Activated T-helper 1 cell treated with anti-CD3 and anti-CD28 coated beads, Interleukin-12 subunit alpha, Interleukin-12 subunit beta, Interleukin-2, Interleukin-4 antibody, amounts not matched to agents 30 ng/mL and 10 ng/mL and 1 ng/mL, durations not matched to agents 14 hours and 24 hours and 36 hours (primary cell): ENCODE measurements around the gene CENPK. TPM values are rescaled to one million over a fixed set of nuclear protein-coding genes. Genes with fewer than 3 reads are reported as not detected.
"Not testable (repeated sequence)": the region's sequence is repeated elsewhere in the genome, so short reads cannot be mapped to it uniquely, and the experiment has no call there.

Experiments
- DNase-seq: peaks from one replicate; pipeline ENCODE4 v3.0.0; 2021; ENCODE audit warnings: low spot score
- H3K27ac Mint-ChIP-seq: one replicate; pipeline ENCODE4 v1.8.0; 2021; ENCODE audit warnings: mild to moderate bottlenecking, mixed read lengths
- H3K27me3 Mint-ChIP-seq: one replicate; pipeline ENCODE4 v1.8.0; 2022; ENCODE audit warnings: mild to moderate bottlenecking, moderate library complexity, mixed read lengths; ENCODE audit not compliant: insufficient read depth
- H3K36me3 Mint-ChIP-seq: one replicate; pipeline ENCODE4 v1.8.0; 2021; ENCODE audit warnings: low read depth, mixed read lengths
- H3K4me1 Mint-ChIP-seq: one replicate; pipeline ENCODE4 v1.8.0; 2021; ENCODE audit warnings: low read depth, mixed read lengths
- H3K4me3 Mint-ChIP-seq: one replicate; pipeline ENCODE4 v1.8.0; 2021; ENCODE audit warnings: mild to moderate bottlenecking, moderate library complexity, mixed read lengths
- H3K9me3 Mint-ChIP-seq: one replicate; pipeline ENCODE4 v1.8.0; 2021; ENCODE audit warnings: mixed read lengths
- intact Hi-C: fragments of 100-400 bp; cut with micrococcal nuclease; formaldehyde crosslinking; loops from one replicate; pipeline ENCODE4 v1.15.1; 2024
- total RNA-seq: library from RNA; stranded (reverse); gene quantifications from 2 replicates; pipeline ENCODE4 v1.2.3, GENCODE V29; 2022

CENPK gene
- total RNA-seq, 1 donor from 2014 or later: 81.0 TPM

GRCh38 chr5:65553941-65554340 is 9.0 kb downstream of the CENPK start:
- H3K27ac Mint-ChIP-seq: no peak overlapping the region
- no peaks in the 10 kb centered on the region for H3K9me3 Mint-ChIP-seq
- intact Hi-C loops: no loop called here
- no peak for DNase-seq
- H3K4me3 Mint-ChIP-seq: no peak overlapping the region
- H3K4me1 Mint-ChIP-seq: peaks cover 42% of the 10 kb centered on the region
- no peaks in the 10 kb centered on the region for H3K27me3 Mint-ChIP-seq
- H3K36me3 Mint-ChIP-seq: peaks cover 55% of the 10 kb centered on the region

- Mint-ChIP-seq H3K27me3 (no peaks in the 10 kb centered on the region), H3K4me1 (peaks cover 12% of the 10 kb centered on the region), H3K27ac (no peak overlapping the region), H3K9me3 (no peaks in the 10 kb centered on the region), H3K36me3 (peaks cover 49% of the 10 kb centered on the region), H3K4me3 (no peak overlapping the region)
- DNase-seq: no peak
- intact Hi-C loops: no loop called here
Observed at GRCh38 chr5:65548281-65548680, 14.7 kb downstream of the CENPK start.

GRCh38 chr5:65546141-65546540 is 16.8 kb downstream of the CENPK start:
- no peaks in the 10 kb centered on the region for H3K27me3 Mint-ChIP-seq
- H3K4me1 Mint-ChIP-seq: peaks cover 11% of the 10 kb centered on the region
- DNase-seq: no peak
- no peak overlapping the region for H3K4me3 Mint-ChIP-seq
- intact Hi-C loops: no loop called here
- H3K27ac Mint-ChIP-seq: no peak overlapping the region
- H3K36me3 Mint-ChIP-seq: peaks cover 60% of the 10 kb centered on the region
- H3K9me3 Mint-ChIP-seq: no peaks in the 10 kb centered on the region

- peaks cover 54% of the 10 kb centered on the region for H3K36me3 Mint-ChIP-seq
- H3K9me3 Mint-ChIP-seq: no peaks in the 10 kb centered on the region
- intact Hi-C loops: no loop called here
- H3K4me1 Mint-ChIP-seq: peaks cover 11% of the 10 kb centered on the region
- no peak overlapping the region for H3K27ac Mint-ChIP-seq
- no peak overlapping the region for H3K4me3 Mint-ChIP-seq
- no peak for DNase-seq
- H3K27me3 Mint-ChIP-seq: no peaks in the 10 kb centered on the region
Observed at GRCh38 chr5:65544473-65544872, 18.5 kb downstream of the CENPK start.

GRCh38 chr5:65539827-65540226 is 23.1 kb downstream of the CENPK start:
- H3K4me1 Mint-ChIP-seq: peaks cover 11% of the 10 kb centered on the region
- no peak overlapping the region for H3K27ac Mint-ChIP-seq
- no peaks in the 10 kb centered on the region for H3K27me3 Mint-ChIP-seq
- peaks cover 48% of the 10 kb centered on the region for H3K36me3 Mint-ChIP-seq
- H3K9me3 Mint-ChIP-seq: no peaks in the 10 kb centered on the region
- intact Hi-C loops: no loop called here
- H3K4me3 Mint-ChIP-seq: no peak overlapping the region
- DNase-seq: no peak

- Mint-ChIP-seq H3K9me3 (no peaks in the 10 kb centered on the region), H3K27ac (no peak overlapping the region), H3K36me3 (peaks cover 20% of the 10 kb centered on the region), H3K4me3 (no peak overlapping the region), H3K27me3 (no peaks in the 10 kb centered on the region), H3K4me1 (no peaks in the 10 kb centered on the region)
- no peak for DNase-seq
- intact Hi-C loops: no loop called here
Observed at GRCh38 chr5:65535529-65535987, 27.4 kb downstream of the CENPK start.

GRCh38 chr5:65530904-65531303 is 32.1 kb downstream of the CENPK start:
- Mint-ChIP-seq H3K9me3 (no peaks in the 10 kb centered on the region), H3K27me3 (no peaks in the 10 kb centered on the region), H3K27ac (peak overlapping the region; percentile 20), H3K4me1 (no peaks in the 10 kb centered on the region), H3K36me3 (peaks cover 18% of the 10 kb centered on the region), H3K4me3 (no peak overlapping the region)
- intact Hi-C loops: no loop called here
- no peak for DNase-seq

GRCh38 chr5:65525726-65526125 is 37.2 kb downstream of the CENPK start:
- no peak overlapping the region for H3K4me3 Mint-ChIP-seq
- peaks cover 16% of the 10 kb centered on the region for H3K36me3 Mint-ChIP-seq
- intact Hi-C loops: no loop called here
- H3K27me3 Mint-ChIP-seq: no peaks in the 10 kb centered on the region
- DNase-seq: no peak
- H3K27ac Mint-ChIP-seq: no peak overlapping the region
- H3K4me1 Mint-ChIP-seq: no peaks in the 10 kb centered on the region
- H3K9me3 Mint-ChIP-seq: no peaks in the 10 kb centered on the region

- Mint-ChIP-seq H3K27ac (no peak overlapping the region), H3K9me3 (no peaks in the 10 kb centered on the region), H3K27me3 (no peaks in the 10 kb centered on the region), H3K36me3 (peaks cover 5% of the 10 kb centered on the region), H3K4me3 (no peak overlapping the region), H3K4me1 (no peaks in the 10 kb centered on the region)
- intact Hi-C loops: no loop called here
- no peak for DNase-seq
Observed at GRCh38 chr5:65512170-65512937, 50.6 kb downstream of the CENPK start.

GRCh38 chr5:65508978-65509377 is 54.0 kb downstream of the CENPK start:
- Mint-ChIP-seq H3K27me3 (no peaks in the 10 kb centered on the region), H3K4me1 (no peaks in the 10 kb centered on the region), H3K4me3 (no peak overlapping the region), H3K36me3 (peaks cover 2% of the 10 kb centered on the region), H3K27ac (no peak overlapping the region), H3K9me3 (no peaks in the 10 kb centered on the region)
- no peak for DNase-seq
- intact Hi-C loops: no loop called here

- Mint-ChIP-seq H3K9me3 (no peaks in the 10 kb centered on the region), H3K27ac (no peak overlapping the region), H3K4me1 (no peaks in the 10 kb centered on the region), H3K27me3 (no peaks in the 10 kb centered on the region), H3K4me3 (no peak overlapping the region), H3K36me3 (peaks cover 7% of the 10 kb centered on the region)
- intact Hi-C loops: no loop called here
- no peak for DNase-seq
Observed at GRCh38 chr5:65506961-65507360, 56.0 kb downstream of the CENPK start.

- Mint-ChIP-seq H3K9me3 (no peaks in the 10 kb centered on the region), H3K4me1 (no peaks in the 10 kb centered on the region), H3K27me3 (no peaks in the 10 kb centered on the region), H3K36me3 (no peaks in the 10 kb centered on the region), H3K4me3 (no peak overlapping the region), H3K27ac (no peak overlapping the region)
- DNase-seq: no peak
- intact Hi-C loops: no loop called here
Observed at GRCh38 chr5:65489119-65489518, 73.8 kb downstream of the CENPK start.

GRCh38 chr5:65488038-65488687 is 74.8 kb downstream of the CENPK start:
- H3K27me3 Mint-ChIP-seq, H3K4me3 Mint-ChIP-seq, H3K36me3 Mint-ChIP-seq, intact Hi-C loops, H3K27ac Mint-ChIP-seq, H3K9me3 Mint-ChIP-seq, DNase-seq, H3K4me1 Mint-ChIP-seq: not testable (repeated sequence)
